Measurements from ENCODE around the gene ASIC3. TPM values are rescaled to one million over a fixed set of nuclear protein-coding genes. Genes with fewer than 3 reads are reported as not detected.

Gene ASIC3
- total and polyA plus RNA-seq, 2 donors (not counting 3 experiments of a cell fraction or from before 2014, with no cell fraction given) = 0.69 to 0.70 TPM

GRCh38 chr7:151006590-151007300, 41.6 kb upstream of the ASIC3 start:
- CTCF ChIA-PET = interaction anchor here (1.0 to 9.4 kb wide), 7 partner anchors 9 to 108 kb away, joined by 3 to 107 read pairs (median 40); partner anchors contain the start of gene ATG9B
- peaks cover 0 to 23% of the 10 kb centered on the region in 2 experiments for H3K36me3 ChIP-seq (ENCODE audit: control insufficient read depth in 2 of 2, extremely low read depth in 1 of 2, insufficient read depth in 2 of 2, low read length in 2 of 2)
- FAIRE-seq (no peak), DNase-seq (ENCODE audit: low read depth, low spot score) (no peak)
- no peaks in the 10 kb centered on the region for H3K9me1 ChIP-seq (replicated peaks; ENCODE audit: control insufficient read depth, extremely low read depth, insufficient read depth, low read length)
- H3K9me3 ChIP-seq (replicated peaks; ENCODE audit: control insufficient read depth, insufficient read depth, low read length) = no peaks in the 10 kb centered on the region
- intact Hi-C loops (cut with micrococcal nuclease) (no loop called here), dilution Hi-C loops (cut with MboI; ENCODE audit: extremely low pct_ligation_motif_present, low sequenced_read_pairs) (no loop called here)
- H2AFZ ChIP-seq (ENCODE audit: low read depth, low read length) = no peak overlapping the region
- H3K4me2 ChIP-seq (ENCODE audit: insufficient read depth, low read length) = no peak overlapping the region
- H4K20me1 ChIP-seq (replicated peaks; ENCODE audit: control insufficient read depth, extremely low read depth, insufficient read depth, low read length) = no peaks in the 10 kb centered on the region
- no TSS peak for BruUV-seq (replicated peaks)
- no peaks in the 10 kb centered on the region for H3K79me2 ChIP-seq (ENCODE audit: control insufficient read depth, insufficient read depth, low read length)
- H3K4me1 ChIP-seq (ENCODE audit: control insufficient read depth, extremely low read depth, insufficient read depth, low read length) = peaks cover 52% of the 10 kb centered on the region
- no peak for TF ChIP-seq JUN (IDR thresholded peaks at IDR 0.05; ENCODE audit: borderline replicate concordance, insufficient read depth, insufficient read length, low read depth)
- TF ChIP-seq POLR2A (IDR thresholded peaks at IDR 0.05; ENCODE audit: low read depth, low read length) = no peak
- no peak for TF ChIP-seq GATA2 (IDR thresholded peaks at IDR 0.05; ENCODE audit: insufficient read depth, insufficient read length, low read depth, low read length)
- TF ChIP-seq POLR2AphosphoS5 (IDR thresholded peaks at IDR 0.05; ENCODE audit: insufficient read depth, low read depth, low read length) = no peak
- no peak for TF ChIP-seq CTCF (IDR thresholded peaks at IDR 0.05; ENCODE audit: extremely low read depth in 1 of 2, insufficient read depth in 1 of 2, low read depth in 1 of 2, low read length in 2 of 2)
- no peak for TF ChIP-seq MYC (IDR thresholded peaks at IDR 0.05; ENCODE audit: low read depth, low read length)
- no peak for TF ChIP-seq EZH2 (IDR thresholded peaks at IDR 0.05; ENCODE audit: borderline replicate concordance, low read depth, low read length, severe bottlenecking)
- no peak for TF ChIP-seq FOS (IDR thresholded peaks at IDR 0.05; ENCODE audit: borderline replicate concordance, insufficient read depth, low read length)
- TF ChIP-seq MAX (IDR thresholded peaks at IDR 0.05; ENCODE audit: insufficient read depth, insufficient read length) = no peak
- H3K27ac ChIP-seq (ENCODE audit: insufficient read depth, low read depth, low read length) = peak overlapping the region; percentile 23
- no peaks in the 10 kb centered on the region for H3K27me3 ChIP-seq (ENCODE audit: control insufficient read depth in 2 of 2, insufficient read depth in 2 of 2, low read length in 2 of 2)
- H3K9ac ChIP-seq (replicated peaks; ENCODE audit: extremely low read depth, insufficient read depth, low read length) = no peak overlapping the region
- POLR2A ChIA-PET = no interaction called here
- H3K4me3 ChIP-seq (replicated peaks in 1 of 3; ENCODE audit: insufficient read depth in 1 of 3, low read depth in 1 of 3, low read length in 3 of 3) = no peak overlapping the region

Measured in endothelial cell of umbilical vein (primary cell).